Epithelial cell of prostate (primary cell): ENCODE data around the gene AKR7A2.
"Not testable (repeated sequence)": the region's sequence is repeated elsewhere in the genome, so short reads cannot be mapped to it uniquely, and the experiment has no call there.

ENCODE experiments used
- DNase-seq: peaks from one replicate; pipeline ENCODE4 v3.0.0-alpha.2; 2011; ENCODE audit warnings: low read depth, low spot score
- H3K27ac ChIP-seq: fragments of 450-650 bp; 2 replicates; pipeline ENCODE4 v1.5.1; 2017; ENCODE audit warnings: mild to moderate bottlenecking

Gene AKR7A2

DNA sequence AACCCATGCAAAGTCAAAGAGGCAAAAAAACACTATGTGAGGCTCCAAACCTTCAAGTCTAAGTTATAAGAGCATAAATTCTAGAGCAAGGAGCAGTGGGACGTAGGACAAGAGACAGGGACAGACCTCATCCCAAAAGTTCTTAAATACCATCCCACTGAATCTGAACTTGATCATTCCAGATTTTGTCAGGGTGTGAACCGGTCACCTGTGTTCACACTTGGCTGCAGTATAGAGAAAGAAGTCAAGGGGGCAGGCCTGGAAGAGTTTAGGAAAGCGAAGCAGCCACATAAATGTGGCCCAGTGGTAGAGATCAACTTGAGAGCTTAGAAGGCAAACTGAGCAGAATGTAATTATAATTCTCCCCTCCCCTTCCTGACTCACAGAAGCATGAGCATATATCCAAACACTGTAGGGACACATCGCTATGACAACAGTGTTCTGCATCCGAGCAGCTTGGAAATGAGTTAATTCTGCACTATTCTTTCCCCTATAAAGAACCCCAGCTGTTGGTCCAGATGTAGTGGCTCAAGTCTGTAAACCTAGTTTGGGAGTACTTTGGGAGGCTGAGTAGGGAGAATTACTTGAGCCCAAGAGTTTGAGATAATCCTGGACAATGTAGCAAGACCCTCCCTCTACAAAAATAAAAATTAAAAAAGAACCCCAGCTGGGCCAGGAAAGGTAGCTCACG is 2.7 kb downstream of the AKR7A2 start:
- no peak for DNase-seq
- no peak overlapping the region for H3K27ac ChIP-seq

DNA sequence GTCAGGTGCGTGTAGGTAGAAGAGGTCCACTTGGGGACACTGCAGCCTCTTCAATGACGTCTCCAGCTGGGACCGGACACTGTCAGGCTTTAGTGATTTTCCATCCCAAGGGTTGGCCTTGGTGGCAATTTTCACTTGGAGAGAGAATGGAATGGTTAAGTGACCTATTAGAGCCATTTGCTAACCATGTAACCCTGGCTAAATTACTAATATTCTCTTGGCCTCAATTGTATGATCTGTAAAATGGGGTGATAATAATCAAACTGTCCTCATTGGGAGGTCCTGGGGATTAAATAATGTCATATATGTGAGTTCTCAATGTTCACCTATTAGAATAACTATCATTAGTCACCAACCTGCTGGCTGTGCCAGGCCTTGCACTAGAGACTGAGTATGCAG is 3.4 kb downstream of the AKR7A2 start:
- no peak overlapping the region for H3K27ac ChIP-seq
- DNase-seq, result no peak

DNA sequence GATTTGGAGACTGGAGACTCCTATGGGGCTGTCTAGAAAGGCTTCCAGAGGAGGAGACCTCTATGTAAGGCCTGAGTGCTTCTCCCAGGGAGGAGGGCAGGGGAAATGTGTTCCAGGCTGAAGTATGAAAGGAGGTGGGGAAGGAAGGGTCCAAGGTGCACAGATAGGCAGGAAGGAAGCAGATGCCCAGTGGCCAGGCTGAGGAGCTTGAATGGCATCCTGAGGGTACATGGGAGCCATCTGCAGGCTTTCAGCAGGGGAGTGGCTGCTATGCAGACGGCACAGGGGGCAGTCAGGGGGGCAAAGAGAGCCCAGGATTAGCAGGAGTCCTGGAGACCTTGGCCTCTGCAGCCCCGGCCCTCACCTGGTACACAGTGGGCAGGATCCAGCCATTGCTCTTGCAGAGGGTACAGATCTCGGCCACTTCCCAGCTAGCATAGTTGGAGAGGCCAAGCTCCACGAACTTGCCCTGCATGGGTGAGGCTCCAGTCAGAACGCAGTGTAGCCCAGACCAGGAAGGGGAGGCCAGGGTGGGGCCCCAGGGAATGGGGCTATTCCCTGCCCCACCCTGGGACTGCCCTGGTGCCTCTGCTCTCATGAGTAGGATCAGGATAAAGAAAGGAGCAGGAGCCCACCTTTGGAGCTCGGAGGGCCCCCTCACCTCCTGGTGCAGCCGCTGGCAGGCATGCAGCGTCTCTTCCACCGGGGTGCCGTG is 4.0 kb downstream of the AKR7A2 start:
- H3K27ac ChIP-seq, result no peak overlapping the region
- DNase-seq, result no peak

GRCh38 chr1:19306941-19307340 is 5.0 kb downstream of the AKR7A2 start:
- DNase-seq, result no peak
- no peak overlapping the region for H3K27ac ChIP-seq

DNA sequence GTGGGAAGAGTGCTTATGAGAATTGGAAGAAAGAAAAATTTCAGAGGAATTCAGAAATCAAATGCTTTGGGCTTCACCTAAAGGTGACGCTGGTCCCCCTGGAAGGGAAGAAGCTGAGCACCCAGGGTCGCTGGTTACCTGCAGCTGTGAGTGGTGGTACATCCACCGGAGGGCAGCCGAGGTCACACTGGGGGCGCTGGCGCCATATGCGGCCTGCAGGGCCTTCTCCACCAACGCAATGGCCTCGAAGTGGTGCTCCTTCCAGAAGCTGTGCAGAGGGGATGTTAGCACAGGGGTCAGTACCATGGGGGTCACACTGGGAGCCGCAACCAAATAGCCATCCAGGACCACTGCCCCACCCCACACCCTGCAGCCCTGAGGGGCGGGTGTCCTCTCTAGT is 6.1 kb downstream of the AKR7A2 start:
- H3K27ac ChIP-seq, result no peak overlapping the region
- no peak for DNase-seq

DNA sequence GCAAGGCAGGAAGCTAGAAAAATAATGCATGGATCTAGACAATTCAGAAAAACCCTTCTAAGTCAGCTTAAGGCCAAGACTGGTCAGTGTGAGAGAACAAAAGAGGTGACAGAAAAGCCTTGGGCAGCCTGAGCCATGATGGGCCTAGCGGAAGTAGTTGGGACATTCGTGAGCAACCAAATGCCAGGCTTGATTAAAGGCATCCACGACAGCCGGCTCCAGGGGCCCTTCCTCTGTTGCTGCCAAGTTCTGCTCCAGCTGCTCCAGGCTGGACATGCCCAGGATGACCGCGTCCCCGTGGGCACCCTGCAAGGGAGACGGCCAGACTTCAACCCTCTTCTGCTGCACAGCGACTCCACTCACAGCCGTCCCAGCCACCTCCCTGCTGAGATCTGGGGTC is 7.9 kb downstream of the AKR7A2 start:
- not testable (repeated sequence) for DNase-seq, H3K27ac ChIP-seq

- DNase-seq, result no peak
- no peak overlapping the region for H3K27ac ChIP-seq
Observed at GRCh38 chr1:19300211-19300610, 11.7 kb downstream of the AKR7A2 start.

GRCh38 chr1:19294638-19295037 is 17.3 kb downstream of the AKR7A2 start:
- no peak overlapping the region for H3K27ac ChIP-seq
- DNase-seq, result no peak

DNA sequence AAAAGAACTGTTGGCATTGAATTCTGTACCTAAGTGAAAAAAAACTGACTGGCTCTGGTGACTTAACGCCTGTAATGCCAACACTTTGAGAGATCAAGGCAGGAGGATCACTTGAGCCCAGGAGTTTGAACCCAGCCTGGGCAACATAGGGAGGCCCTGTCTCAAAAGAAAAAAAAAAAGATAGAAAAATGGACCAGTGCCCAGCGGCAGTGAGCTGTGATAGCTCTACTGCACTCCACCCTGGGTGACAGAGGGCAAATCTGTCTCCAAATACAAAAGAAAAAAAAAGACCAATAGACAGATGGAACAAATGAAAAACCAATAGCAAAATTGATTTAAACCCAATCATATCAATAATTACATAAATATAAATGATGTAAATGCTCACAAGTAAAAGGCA is 22.7 kb downstream of the AKR7A2 start:
- no peak overlapping the region for H3K27ac ChIP-seq
- no peak for DNase-seq

GRCh38 chr1:19288324-19289241 is 23.4 kb downstream of the AKR7A2 start, which contains the start of gene AKR7A3:
TSS of gene AKR7A3 (minus strand) at chr1:19288770. CDS start at chr1:19288709, 61 bp downstream.
- not testable (repeated sequence) for DNase-seq, H3K27ac ChIP-seq

GRCh38 chr1:19287436-19288185 is 24.3 kb downstream of the AKR7A2 start:
- no peak for DNase-seq
- H3K27ac ChIP-seq, result no peak overlapping the region

DNA sequence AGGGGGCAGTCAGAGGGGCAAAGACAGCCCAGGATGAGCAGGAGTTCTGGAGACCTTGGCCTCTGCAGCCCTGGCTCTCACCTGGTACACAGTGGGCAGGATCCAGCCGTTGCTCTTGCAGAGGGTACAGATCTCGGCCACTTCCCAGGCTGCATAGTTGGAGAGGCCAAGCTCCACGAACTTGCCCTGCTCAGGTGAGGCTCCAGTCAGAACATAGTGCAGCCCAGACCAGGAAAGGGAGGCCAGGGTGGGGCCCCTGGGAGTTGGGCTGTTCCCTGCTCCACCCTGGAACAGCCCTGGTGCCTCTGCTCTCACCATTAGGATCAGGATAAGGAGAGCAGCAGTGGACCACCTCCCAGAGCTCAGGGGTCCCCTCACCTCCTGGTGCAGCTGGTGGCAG is 26.1 kb downstream of the AKR7A2 start:
- DNase-seq, H3K27ac ChIP-seq: not testable (repeated sequence)

- not testable (repeated sequence) for H3K27ac ChIP-seq, DNase-seq
Observed at GRCh38 chr1:19285366-19285765, 26.6 kb downstream of the AKR7A2 start.

- no peak overlapping the region for H3K27ac ChIP-seq
- DNase-seq, result no peak
Observed at GRCh38 chr1:19284881-19285280, 27.1 kb downstream of the AKR7A2 start.

GRCh38 chr1:19283891-19284290 is 28.1 kb downstream of the AKR7A2 start:
- DNase-seq, result no peak
- H3K27ac ChIP-seq, result no peak overlapping the region

- no peak for DNase-seq
- H3K27ac ChIP-seq, result no peak overlapping the region
Observed at GRCh38 chr1:19274636-19275035, 37.3 kb downstream of the AKR7A2 start.

DNA sequence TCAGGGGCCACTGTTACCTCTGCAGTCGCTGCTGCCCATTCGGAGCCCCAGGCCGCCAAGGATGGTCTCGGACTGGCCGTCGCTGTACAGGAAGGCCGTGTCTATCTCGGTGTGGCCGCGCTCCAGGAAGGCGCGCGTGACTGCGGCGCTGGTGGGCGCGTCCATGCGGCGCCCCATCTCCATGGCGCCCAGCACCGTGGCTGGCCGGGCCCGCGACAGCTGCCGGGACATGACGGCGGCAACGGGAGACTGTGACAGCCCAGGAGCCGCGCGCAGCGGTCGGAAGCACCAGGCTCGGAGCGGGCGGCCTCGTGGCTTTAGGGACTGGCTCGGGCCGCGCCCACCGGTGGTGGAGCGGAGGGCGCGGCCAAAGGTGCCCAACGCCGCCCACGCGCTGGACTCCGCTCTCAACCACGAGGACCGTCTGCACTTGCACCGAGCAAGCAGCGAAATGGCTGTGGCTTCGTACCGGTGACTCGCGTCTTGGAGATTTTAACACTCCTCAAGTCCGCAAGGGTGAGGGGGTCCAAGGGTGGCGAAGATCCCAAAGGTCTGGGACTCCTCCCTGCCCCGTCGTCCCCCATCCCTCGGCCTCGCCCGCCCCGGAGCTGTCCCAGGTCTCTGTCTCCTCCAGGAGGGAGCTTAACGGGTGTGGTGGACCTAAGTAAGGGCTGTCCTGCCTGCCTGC is 38.0 kb downstream of the AKR7A2 start:
- not testable (repeated sequence) for DNase-seq, H3K27ac ChIP-seq

DNA sequence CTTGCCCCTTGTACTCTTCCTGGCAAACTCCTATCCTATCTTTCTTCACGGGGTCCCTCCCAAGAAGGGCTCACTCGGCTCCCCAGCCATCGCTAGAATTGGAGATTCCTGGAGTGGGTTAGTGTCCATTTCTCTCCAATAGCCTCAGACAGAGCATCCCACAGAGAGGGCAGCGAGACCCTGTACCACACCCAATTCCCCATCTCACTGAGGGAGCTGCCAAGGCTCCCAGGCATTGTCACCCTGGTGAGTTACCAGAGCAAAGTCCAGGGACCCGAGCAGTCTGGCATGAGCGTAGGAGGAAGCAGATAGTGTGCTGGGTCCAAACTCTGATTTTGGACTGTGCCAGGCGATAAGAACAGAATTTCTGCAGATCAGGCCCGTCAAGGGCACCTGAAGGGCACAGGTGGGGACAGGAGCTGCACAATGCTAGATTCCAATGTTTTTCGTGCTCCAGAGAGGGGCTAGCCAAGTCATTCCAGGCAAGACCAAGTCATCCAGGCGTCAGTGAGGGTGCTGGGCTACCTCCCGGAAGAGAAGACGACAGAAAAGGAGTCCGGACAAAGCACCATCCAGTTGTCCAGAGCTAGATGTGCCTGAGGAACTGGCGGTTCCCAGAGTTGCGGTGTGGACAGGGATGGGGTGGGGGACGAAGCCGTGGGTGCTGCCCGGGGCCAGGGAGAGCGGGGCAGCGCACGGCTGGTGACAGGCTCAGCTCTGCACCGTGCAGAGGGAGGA is 38.7 kb downstream of the AKR7A2 start:
- no peak overlapping the region for H3K27ac ChIP-seq
- DNase-seq, result no peak

GRCh38 chr1:19272064-19272463 is 39.9 kb downstream of the AKR7A2 start:
- DNase-seq, result no peak
- no peak overlapping the region for H3K27ac ChIP-seq
